ENCODE results near the gene CILP2.

DNA sequence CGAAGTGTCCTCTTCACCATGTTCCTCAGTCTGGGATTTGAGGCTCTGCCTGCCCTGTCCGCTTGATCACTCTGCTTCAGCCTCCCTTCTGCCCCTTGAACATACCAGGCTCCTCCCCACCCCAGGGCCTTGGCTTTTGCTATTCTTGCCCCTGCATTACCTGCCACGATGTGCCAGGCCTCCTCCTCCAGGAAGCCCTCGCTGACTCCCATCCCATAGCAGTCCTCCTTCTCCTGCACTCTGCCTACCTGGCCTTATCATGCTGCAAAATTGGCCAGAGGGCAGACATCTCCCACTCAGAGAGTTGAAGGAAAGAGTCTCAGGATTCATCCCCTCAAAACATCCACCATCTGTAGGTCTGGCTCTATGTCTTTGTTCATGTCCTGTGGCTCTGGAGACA lies 7.2 kb upstream of the CILP2 start:
- TF ChIP-seq, protein P1, sequence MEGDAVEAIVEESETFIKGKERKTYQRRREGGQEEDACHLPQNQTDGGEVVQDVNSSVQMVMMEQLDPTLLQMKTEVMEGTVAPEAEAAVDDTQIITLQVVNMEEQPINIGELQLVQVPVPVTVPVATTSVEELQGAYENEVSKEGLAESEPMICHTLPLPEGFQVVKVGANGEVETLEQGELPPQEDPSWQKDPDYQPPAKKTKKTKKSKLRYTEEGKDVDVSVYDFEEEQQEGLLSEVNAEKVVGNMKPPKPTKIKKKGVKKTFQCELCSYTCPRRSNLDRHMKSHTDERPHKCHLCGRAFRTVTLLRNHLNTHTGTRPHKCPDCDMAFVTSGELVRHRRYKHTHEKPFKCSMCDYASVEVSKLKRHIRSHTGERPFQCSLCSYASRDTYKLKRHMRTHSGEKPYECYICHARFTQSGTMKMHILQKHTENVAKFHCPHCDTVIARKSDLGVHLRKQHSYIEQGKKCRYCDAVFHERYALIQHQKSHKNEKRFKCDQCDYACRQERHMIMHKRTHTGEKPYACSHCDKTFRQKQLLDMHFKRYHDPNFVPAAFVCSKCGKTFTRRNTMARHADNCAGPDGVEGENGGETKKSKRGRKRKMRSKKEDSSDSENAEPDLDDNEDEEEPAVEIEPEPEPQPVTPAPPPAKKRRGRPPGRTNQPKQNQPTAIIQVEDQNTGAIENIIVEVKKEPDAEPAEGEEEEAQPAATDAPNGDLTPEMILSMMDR (conservative IDR thresholded peaks at IDR 0.05; ENCODE audit: low read depth, low read length), result no peak
- no peak for TF ChIP-seq EZH2 (IDR thresholded peaks at IDR 0.05; ENCODE audit: borderline replicate concordance, low read depth, low read length, poor library complexity, severe bottlenecking)
